HG03280 (cell line): ENCODE data around the gene LRSAM1.

Source experiments
- ATAC-seq: cut with Tn5 transposase; IDR thresholded peaks from one replicate; pipeline ENCODE4 v1.9.1; 2021; ENCODE audit warnings: mild to moderate bottlenecking, moderate library complexity; ENCODE audit not compliant: unreplicated experiment

The LRSAM1 gene

GRCh38 chr9:127424676-127424999 lies 26.7 kb upstream of the LRSAM1 start:
- ATAC-seq = peak; percentile 20

- no peak for ATAC-seq
Measured at GRCh38 chr9:127426756-127427155, 24.6 kb upstream of the LRSAM1 start.

DNA sequence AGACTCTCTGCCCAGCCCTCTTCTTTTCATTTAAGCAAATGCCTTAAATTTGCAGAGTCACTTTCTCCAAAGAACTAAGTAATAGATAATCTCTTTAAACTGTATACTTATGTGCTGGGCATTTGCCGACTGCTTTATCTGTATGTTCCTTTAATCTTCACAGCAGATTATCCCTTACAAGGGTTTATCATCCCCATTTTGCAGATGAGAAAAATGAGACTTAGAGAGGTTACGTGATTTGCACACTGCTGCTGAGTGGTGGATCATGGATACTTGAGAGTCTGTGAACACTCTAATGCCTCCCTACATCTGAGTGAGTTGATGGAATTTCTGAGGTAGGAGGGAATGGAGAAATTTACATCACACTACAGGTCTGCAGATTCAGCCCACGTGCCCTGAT lies 23.0 kb upstream of the LRSAM1 start:
- no peak for ATAC-seq

GRCh38 chr9:127430415-127430814 lies 20.9 kb upstream of the LRSAM1 start:
- ATAC-seq = no peak

DNA sequence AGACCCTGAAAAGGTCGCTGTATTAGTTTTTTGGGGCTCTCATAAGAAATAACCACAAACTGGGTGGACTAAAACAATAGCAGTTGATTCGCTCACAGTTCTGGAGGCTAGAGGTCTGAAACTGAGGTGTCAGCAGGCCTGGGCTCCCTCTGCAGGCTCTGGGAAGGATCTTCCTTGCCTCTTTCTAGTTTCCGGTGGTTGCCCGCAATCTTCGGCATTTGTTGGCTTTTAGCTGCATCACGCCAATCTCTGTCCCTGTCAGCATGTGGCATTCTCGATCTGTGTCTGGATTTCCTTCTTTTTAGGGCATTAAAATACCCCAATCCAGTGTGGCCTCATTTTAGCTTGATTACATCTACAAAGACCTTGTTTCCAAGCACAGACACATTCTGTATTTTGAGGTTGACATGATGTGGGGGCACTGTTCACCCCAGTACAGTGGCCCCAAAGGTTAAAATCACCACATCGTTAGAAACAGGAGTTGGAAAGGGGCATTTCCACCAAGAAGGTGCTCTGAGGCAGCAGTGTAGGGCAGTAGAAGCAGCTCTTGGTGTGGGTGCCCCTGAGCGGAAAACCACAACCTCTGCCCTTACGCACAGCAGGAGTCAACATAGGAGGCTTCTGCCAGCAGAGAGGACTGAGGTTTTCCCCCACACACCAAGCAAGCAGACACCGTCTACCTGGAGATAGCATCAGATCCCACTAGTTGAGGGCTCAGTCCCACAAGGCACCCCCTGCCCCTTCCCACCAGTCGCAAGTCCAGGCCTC lies 13.6 kb upstream of the LRSAM1 start:
- no peak for ATAC-seq

GRCh38 chr9:127438394-127438793 lies 12.9 kb upstream of the LRSAM1 start:
- no peak for ATAC-seq

DNA sequence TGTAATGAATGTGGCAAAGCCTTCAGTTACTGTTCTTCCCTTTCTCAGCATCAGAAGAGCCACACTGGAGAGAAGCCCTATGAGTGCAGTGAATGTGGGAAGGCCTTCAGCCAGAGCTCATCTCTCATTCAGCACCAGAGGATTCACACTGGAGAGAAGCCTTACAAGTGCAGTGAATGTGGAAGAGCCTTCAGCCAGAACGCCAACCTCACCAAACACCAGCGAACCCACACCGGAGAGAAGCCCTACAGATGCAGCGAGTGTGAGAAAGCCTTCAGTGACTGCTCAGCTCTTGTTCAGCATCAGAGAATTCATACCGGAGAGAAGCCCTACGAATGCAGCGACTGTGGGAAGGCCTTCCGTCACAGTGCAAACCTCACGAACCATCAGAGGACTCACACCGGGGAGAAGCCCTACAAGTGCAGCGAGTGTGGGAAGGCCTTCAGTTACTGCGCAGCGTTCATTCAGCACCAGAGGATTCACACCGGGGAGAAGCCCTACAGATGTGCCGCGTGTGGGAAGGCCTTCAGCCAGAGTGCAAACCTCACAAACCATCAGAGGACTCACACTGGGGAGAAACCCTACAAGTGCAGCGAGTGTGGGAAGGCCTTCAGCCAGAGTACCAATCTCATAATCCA lies 6.9 kb upstream of the LRSAM1 start:
- no peak for ATAC-seq

- ATAC-seq = no peak
Measured at GRCh38 chr9:127444921-127445850, 6.1 kb upstream of the LRSAM1 start.

DNA sequence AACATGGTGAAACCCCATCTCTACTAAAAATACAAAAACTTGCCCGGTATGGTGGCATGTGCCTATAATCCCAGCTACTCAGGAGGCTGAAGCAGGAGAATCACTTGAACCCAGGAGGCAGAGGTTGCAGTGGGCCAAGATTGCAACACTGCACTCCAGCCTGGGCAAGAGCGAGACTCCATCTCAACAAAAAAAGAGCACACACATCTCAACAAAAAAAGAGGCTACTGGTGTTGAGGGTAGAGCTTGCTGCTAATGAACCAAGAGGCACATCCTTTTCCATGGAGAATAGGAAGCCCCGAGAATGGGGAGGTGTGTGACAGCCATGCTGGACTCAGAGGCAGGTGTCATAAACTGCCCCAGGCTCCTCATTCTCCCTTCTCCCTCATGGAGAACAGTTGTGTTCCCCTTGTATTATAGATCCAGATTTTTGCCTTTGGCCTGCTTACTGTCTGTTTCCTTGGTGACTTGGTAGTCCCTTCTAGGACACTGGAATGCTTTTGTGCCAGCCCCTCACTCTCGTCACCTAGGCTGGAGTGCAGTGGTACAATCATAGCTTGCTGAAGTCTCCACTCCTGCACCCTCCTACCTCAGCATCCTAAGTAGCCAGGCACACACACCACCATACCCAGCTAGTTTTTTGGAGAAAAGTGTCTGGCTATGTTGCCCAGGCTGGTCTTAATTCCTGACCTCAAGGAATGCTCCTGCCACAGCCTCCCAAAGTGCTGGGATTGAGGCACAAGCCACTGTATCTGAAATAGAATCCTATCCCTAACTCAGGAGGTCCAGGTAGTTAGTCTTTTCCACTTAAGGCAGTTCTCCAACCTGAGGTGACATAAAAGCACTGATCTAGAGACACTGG lies 5.2 kb upstream of the LRSAM1 start:
- ATAC-seq = no peak

DNA sequence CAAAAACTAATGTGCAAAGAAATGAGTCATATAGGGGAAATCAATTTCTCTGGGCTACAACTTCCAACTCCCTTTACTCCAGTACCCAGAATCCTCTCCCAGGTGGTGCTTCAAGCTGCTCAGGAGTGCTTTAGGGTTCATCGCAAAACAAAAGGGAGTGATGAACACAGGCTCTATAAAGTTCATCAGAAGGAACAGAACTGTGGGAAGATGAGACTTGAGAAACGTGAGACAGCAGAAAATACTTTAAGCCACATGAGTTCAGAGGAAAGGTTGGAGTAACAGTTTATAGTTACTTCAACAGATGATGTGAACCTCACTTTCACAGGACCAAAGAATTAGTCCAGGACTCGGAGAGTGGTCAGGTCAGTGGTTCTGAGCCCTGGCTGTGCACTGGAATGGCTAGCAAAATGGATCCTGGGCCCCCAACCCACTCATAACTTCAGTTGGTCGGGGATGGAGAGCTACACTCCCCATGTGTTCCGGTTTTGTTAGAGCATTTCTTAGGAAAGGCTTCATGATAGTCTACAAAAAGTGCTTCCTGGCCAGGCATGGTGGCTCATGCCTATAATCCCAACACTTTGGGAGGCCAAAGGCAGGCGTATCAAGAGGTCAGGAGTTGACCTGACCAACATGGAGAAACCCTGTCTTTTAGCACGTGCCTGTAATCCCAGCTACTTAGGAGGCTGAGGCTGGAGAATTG lies 4.4 kb upstream of the LRSAM1 start:
- ATAC-seq = no peak

DNA sequence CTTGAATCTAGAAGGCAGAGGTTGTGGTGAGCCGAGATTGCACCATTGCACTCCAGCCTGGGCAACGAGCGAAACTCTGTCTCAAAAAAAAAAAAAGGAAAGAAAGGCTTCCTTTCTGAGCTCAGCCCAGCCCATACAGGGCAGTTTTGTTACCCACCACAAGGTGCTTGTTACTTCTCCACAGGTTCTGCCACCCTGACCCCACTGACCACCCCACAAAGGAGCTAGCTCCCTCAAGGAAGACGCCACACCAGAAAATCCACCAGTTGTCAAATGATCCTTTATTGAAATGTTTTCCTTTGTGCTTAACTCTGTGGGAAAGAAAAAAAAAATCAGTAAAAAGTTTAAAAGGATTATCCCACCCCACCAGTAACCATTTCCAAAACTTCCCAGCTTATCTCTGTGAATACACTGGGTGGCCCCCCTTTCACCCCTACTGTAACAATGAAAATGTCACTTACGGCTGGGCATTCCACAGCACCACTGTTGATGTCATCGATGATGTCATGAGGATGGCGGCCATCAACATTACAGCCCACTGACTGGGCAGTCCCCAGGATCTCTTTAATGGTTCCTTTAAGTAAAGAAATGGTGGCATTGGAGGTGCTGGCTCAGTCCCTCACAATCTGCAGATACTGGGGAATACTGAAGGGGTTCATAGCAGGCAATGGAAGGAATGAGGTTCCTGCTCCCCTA lies 3.7 kb upstream of the LRSAM1 start:
- ATAC-seq = no peak

DNA sequence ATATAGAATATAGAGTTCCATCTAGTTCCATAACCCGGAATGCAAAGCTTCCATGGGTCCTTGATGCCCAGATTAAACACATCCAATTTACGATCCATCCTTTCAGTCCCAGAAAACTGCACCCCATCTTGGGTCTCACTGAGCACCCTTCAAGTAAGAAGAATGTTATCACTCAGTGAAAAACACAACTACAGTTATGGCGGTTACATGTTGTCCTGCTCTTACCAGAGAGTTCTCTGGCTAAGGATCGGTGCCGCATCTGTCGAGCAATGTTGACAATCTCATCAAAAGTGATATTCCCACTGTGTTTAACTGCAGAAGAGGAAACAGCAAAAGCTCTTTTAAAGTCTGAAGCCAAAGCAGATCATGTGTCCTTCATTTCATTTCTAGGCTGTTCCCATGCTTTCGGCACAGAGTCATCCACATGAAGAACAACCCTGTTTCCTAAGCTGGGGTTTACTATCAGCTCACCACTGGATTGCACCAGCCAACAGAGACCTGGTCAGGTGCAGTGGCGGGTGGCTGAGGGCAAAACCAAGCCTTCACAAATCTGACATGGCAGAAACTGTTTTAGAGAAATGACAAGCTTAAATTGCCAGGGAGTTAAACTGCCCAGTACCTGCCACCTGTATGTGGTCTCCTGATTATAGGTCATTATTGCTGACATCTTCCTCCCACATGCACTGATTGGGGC lies 3.1 kb upstream of the LRSAM1 start:
- ATAC-seq = no peak

DNA sequence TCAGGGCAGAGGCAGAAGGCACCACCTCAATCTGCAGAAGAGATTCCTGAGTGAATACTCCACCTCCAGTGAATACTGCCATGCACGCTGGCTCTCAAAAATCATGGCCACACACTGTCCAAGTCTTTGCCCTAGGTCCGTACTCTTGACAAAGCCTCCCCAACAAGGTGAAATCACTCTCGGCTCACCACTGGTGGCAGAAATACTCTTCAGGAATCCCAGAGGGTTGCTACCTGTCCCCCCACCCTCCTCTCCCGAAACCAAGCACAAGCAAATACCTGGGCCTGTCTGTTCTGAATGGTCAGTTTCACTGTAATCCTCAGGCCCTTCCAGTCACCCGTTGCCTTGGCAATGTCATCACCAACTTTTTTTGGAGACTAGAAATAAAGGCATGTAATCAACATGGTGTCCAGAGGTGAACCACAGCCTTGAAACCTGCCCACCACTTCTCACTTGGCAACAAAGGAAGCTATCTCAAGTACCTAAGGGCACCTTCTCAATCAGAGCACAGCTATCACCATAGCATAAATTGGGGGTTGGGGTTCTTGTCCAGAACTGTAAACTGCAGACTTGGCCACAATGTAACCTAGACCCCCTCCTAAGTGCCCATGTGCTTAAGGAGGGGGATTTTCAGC lies 1.9 kb upstream of the LRSAM1 start:
- no peak for ATAC-seq

DNA sequence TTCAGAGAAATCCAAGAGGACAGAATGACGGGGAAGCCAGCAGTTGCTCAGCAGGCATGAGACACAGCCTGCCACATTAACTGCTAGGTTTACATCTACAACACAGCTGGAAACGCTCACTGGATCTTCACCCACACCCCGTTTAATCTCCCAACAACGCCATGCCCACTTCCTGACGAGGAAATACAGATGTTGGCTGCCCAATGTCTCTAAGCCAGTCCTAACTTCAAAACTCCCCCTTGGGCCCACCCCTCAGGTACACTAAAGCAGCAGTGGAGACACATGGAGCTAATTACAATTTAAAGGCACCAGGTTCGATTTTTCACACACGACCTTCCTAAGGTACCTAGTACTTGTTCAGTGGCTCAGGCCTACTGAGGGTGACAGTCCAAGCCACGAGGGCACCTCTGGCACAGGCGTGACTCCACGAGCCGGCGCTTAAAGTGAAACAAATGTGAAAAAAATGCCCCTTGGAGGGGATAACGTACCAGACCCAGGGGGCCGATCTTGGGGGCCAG lies 1.0 kb upstream of the LRSAM1 start:
- ATAC-seq = no peak

DNA sequence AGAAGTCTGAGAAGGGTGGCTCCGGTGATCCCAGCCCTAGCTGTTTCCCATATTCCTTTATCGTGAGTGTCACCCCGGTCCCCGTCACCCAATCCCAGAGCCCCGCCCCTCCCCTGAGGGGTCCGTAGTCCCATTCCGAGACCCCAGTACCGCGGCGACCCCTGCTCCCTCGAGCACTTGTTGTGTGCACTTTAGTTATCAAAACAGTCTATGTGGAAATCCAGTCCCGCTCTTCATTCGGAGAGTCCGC lies 223 bp downstream of the LRSAM1 start:
- ATAC-seq = peak; percentile 27

GRCh38 chr9:127451858-127452656 lies 747 bp downstream of the LRSAM1 start:
- ATAC-seq = no peak

DNA sequence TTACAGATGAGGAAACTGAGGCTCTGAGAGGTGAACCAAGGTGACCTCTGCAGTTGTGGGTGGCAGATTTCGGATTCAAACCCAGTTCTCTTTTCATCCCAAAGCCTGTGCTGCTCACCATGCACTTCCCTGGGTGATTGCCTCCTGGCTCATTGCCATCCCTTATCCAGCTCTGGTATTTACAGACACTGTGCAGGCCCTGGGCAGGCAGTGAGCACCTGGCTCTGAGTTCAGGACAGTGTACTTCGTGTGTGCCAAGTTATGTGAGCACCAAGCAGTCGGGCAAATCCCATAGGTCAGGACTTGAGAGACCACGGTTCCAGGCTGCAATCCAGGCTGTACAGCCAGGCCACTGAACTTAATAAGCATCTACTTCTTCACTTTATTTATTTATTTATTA lies 1.4 kb downstream of the LRSAM1 start:
- ATAC-seq = no peak
